K562 (cell line): Measurements from ENCODE around the gene USP37. TPM values are rescaled to one million over a fixed set of nuclear protein-coding genes. Genes with fewer than 3 reads are reported as not detected.

Source experiments
- BMI1 ChIP-seq: fragments of 150-350 bp; IDR thresholded peaks from 2 replicates; pipeline ENCODE4 v1.6.1; 2014; ENCODE audit warnings: low read length
- CLOCK ChIP-seq: fragments of 250-450 bp; sonication (Bioruptor Pico); IDR thresholded peaks from 2 replicates; pipeline ENCODE4 v1.4.0; 2020; ENCODE audit warnings: mild to moderate bottlenecking, moderate library complexity, borderline replicate concordance
- COPS2 ChIP-seq: fragments of 450-650 bp; conservative IDR thresholded peaks from 2 replicates; pipeline ENCODE4 v1.6.1; 2016; ENCODE audit warnings: mild to moderate bottlenecking, moderate library complexity
- ELK3 ChIP-seq: fragments of 450-650 bp; formaldehyde crosslinking; IDR thresholded peaks from 2 replicates; pipeline ENCODE4 v1.4.0; 2020; ENCODE audit warnings: mild to moderate bottlenecking
- ESRRB ChIP-seq: fragments of 250-450 bp; sonication (Bioruptor Pico); IDR thresholded peaks from 2 replicates; pipeline ENCODE4 v1.5.0; 2020; ENCODE audit warnings: mild to moderate bottlenecking, moderate library complexity, borderline replicate concordance
- FIP1L1 ChIP-seq: fragments of 200-400 bp; formaldehyde crosslinking; IDR thresholded peaks from 2 replicates; pipeline ENCODE4 v1.6.1; 2018; ENCODE audit warnings: mild to moderate bottlenecking, low read depth, low read length; ENCODE audit not compliant: poor library complexity, severe bottlenecking
- FOXP1 ChIP-seq: sonication (generic); formaldehyde crosslinking; IDR thresholded peaks from 2 replicates; pipeline ENCODE4 v1.8.0; 2022; ENCODE audit warnings: mild to moderate bottlenecking, missing genetic modification reagents
- MCM3 ChIP-seq: fragments of 450-650 bp; IDR thresholded peaks from 2 replicates; pipeline ENCODE4 v1.6.1; 2016
- PCBP2 ChIP-seq: fragments of 200-400 bp; formaldehyde crosslinking; IDR thresholded peaks from 2 replicates; pipeline ENCODE4 v1.6.1; 2018; ENCODE audit warnings: low read length, low read depth, mild to moderate bottlenecking, moderate library complexity; ENCODE audit not compliant: poor library complexity, severe bottlenecking
- POLR2AphosphoS2 ChIP-seq: IDR thresholded peaks from 2 replicates; pipeline ENCODE4 v1.6.1; 2012; ENCODE audit warnings: low read length, improper control_type of control experiment
- PPARD ChIP-seq: fragments of 250-450 bp; sonication (Bioruptor Pico); IDR thresholded peaks from 2 replicates; pipeline ENCODE4 v1.8.0; 2022; ENCODE audit warnings: inconsistent platforms, mild to moderate bottlenecking, moderate library complexity
- TRIM24 ChIP-seq, 2 experiments: fragments of 450-650 bp; IDR thresholded peaks; 2 replicates each; pipeline ENCODE4 v1.6.1; 2016
- U2AF2 ChIP-seq: fragments of 200-400 bp; formaldehyde crosslinking; optimal IDR thresholded peaks from 2 replicates; pipeline ENCODE3; 2017; ENCODE audit warnings: low read depth, mild to moderate bottlenecking, low read length
- VEZF1 ChIP-seq: fragments of 200-800 bp; sonication (Bioruptor generic); IDR thresholded peaks from 2 replicates; pipeline ENCODE4 v1.6.1; 2017; ENCODE audit warnings: missing genetic modification characterization, missing compliant biosample characterization
- ZEB2 ChIP-seq: fragments of 450-650 bp; IDR thresholded peaks from 2 replicates; pipeline ENCODE4 v1.6.1; 2016
- ZHX1 ChIP-seq: fragments of 150-350 bp; conservative IDR thresholded peaks from 2 replicates; pipeline ENCODE4 v1.6.1; 2014; ENCODE audit warnings: low read length
- ZNF436 ChIP-seq: fragments of 250-450, 450-650 bp; sonication (Bioruptor Pico); formaldehyde crosslinking; IDR thresholded peaks from 2 replicates; pipeline ENCODE4 v1.7.0; 2020; ENCODE audit warnings: mild to moderate bottlenecking
- ZNF740 ChIP-seq, 3 experiments: fragments of 200-800 bp in 1 of 3; sonication (Bioruptor generic) in 1 of 3; sonication (generic) in 1 of 3; formaldehyde crosslinking in 1 of 3; IDR thresholded peaks; 2 replicates each; pipeline versions ENCODE4 v1.6.1 to v1.8.0; 2016 to 2022; ENCODE audit warnings: mild to moderate bottlenecking in 2 of 3, missing compliant biosample characterization in 2 of 3, missing genetic modification characterization in 2 of 3, missing genetic modification reagents in 1 of 3
- polyA plus RNA-seq, 8 experiments: library from polyadenylated mRNA; depleted of rRNA in 4 of 8; stranded (reverse) in 5 of 8; unstranded in 3 of 8; fragments of >200 nt; fragmentation: Nextera tagmentation in 2 of 8; fragmentation: Illumina TruSeq in 1 of 8; extraction: Ambion mirVana in 2 of 8; extraction: Trizol in 1 of 8; gene quantifications; 2 replicates each; pipeline versions ENCODE4 v1.2.1 to v1.2.3, GENCODE V29; 2011 to 2014; ENCODE audit warnings: inconsistent platforms in 1 of 8, missing spikeins in 1 of 8
- total RNA-seq, 7 experiments: library from RNA; depleted of rRNA in 6 of 7; stranded (reverse); fragments of >200 nt in 6 of 7; fragmentation: Illumina TruSeq in 2 of 7; extraction: Trizol in 2 of 7; gene quantifications; 2 replicates each; pipeline versions ENCODE4 v1.2.1 to v1.2.3, GENCODE V29; 2011 to 2021; ENCODE audit warnings: low replicate concordance in 1 of 7

The USP37 gene
- total and polyA plus RNA-seq, 9 of the 15 experiments (the other 6 are each of a cell fraction or from before 2014, with no cell fraction given), result 2.0 to 14.2 (median 8.5) TPM

- TF ChIP-seq COPS2, result no peak
- TF ChIP-seq CLOCK (CRISPR knock-in tag), result no peak
- peak; percentile 63 for TF ChIP-seq FIP1L1
- no peak for TF ChIP-seq POLR2AphosphoS2
- TF ChIP-seq ELK3 (CRISPR knock-in tag), result no peak
- peak; percentile 37 to 58; a peak in 2 of 4 replicates for TF ChIP-seq TRIM24 (IDR thresholded peaks at IDR 0.05)
- TF ChIP-seq U2AF2, result no peak
- no peak for TF ChIP-seq MCM3
- TF ChIP-seq PPARD, result no peak
- peak; percentile 97 for TF ChIP-seq VEZF1
- peak; percentile 94 for TF ChIP-seq ZNF740 (CRISPR knock-in tag; IDR thresholded peaks at IDR 0.05)
- peak in 1 of 2 experiments; percentile 81; a peak in 2 of 4 replicates for TF ChIP-seq ZNF740 (tag; IDR thresholded peaks at IDR 0.05)
- no peak for TF ChIP-seq ZNF436 (CRISPR knock-in tag)
- TF ChIP-seq ESRRB, result no peak
- TF ChIP-seq PCBP2, result no peak
- 0 out of 2 replicates have a peak, but pooled peaks have one; percentile 38 for TF ChIP-seq FOXP1
- no peak for TF ChIP-seq ZHX1
- TF ChIP-seq ZEB2, result no peak
- no peak for TF ChIP-seq BMI1
Measured at GRCh38 chr2:218568190-218569037, at the start of gene USP37, which contains the start of gene CNOT9 (continued).
